HG02571 (cell line): ENCODE data around the gene DNMT3B.
"Not testable (repeated sequence)": the region's sequence is repeated elsewhere in the genome, so short reads cannot be mapped to it uniquely, and the experiment has no call there.

Experiments used
- ATAC-seq: cut with Tn5 transposase; IDR thresholded peaks from one replicate; pipeline ENCODE4 v1.9.1; 2021; ENCODE audit warnings: mild to moderate bottlenecking, moderate library complexity; ENCODE audit not compliant: unreplicated experiment

Gene DNMT3B

GRCh38 chr20:32789896-32790750, 27.9 kb downstream of the DNMT3B start:
- no peak for ATAC-seq

- ATAC-seq, result no peak
Observed at GRCh38 chr20:32790751-32791057, 28.5 kb downstream of the DNMT3B start.

- no peak for ATAC-seq
Observed at GRCh38 chr20:32792316-32792715, 30.1 kb downstream of the DNMT3B start.

DNA sequence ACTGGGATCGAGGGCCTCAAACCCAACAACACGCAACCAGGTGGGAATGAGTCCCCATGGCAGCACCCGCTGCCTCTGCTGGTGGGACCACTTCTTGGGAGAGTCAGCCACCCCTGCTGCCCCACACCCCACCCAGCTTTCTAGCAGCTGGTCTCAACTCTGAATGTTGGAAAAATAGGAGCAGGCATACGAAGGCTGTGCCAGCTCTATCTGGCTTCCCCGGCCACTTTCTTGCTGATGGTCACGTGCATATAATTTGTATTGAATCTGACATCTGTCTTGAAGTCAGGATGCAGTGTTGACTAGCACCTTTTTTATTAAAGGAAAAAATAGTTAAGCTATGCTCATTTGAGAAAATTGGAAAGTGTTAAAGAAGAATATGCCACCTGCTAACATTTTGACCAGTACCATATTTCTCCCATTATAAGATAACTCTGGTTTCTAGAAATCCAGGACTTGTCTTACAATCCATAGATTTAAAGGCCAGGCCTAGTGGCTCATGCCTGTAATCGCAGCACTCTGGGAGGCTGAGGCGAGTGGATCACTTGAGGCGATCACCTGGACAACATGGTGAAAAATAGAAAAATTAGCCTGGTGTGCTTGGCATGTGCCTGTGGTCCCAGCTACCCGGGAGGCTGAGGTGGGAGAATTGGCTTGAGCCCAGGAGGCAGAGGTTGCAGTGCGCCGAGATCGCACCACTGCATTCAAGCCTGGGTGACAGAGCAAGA, 30.7 kb downstream of the DNMT3B start:
- no peak for ATAC-seq

DNA sequence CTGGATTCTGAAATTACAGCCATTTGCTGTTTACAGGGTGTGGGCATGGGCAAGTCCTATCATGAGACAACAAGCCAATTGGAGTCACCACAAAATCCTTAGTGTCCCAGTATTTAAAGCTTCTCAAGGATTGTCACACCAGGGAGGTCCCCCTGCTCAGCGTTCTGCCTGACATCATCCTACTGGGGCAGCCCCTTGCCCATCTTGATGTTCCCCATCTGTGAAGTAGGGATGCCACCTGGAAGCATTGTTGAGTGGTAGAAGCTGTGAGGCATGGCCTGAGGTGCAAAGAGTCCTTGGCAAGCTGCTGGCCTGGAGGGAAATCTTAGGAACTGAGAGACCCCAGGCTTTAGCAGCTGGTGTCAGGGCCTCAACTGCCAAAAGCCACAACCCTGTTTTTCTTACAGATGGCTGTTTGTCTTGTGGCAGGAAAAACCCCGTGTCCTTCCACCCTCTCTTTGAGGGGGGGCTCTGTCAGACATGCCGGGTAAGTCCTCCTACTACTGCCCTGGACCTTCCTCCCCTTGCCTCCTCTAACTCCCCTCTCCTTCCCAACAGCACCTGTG, 34.3 kb downstream of the DNMT3B start:
- no peak for ATAC-seq

- no peak for ATAC-seq
Observed at GRCh38 chr20:32796981-32797451, 34.8 kb downstream of the DNMT3B start.

DNA sequence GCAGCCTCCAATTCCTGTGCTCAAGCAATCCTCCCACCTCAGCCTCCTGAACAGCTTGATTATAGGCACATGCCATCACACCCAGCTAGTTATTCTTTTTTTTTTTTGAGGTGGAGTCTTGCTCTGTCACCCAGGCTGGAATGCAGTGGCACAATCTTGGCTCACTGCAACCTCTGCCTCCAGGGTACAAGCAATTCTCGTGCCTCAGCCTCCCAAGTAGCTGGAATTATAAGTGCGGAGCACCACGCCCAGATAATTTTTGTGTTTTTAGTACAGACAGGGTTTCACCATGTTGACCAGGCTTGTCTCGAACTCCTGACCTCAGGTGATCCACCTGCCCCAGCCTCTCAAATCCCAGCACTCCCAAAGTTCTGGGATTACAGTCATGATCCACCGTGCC, 35.4 kb downstream of the DNMT3B start:
- not testable (repeated sequence) for ATAC-seq

- ATAC-seq, result no peak
Observed at GRCh38 chr20:32798046-32798981, 36.1 kb downstream of the DNMT3B start.

DNA sequence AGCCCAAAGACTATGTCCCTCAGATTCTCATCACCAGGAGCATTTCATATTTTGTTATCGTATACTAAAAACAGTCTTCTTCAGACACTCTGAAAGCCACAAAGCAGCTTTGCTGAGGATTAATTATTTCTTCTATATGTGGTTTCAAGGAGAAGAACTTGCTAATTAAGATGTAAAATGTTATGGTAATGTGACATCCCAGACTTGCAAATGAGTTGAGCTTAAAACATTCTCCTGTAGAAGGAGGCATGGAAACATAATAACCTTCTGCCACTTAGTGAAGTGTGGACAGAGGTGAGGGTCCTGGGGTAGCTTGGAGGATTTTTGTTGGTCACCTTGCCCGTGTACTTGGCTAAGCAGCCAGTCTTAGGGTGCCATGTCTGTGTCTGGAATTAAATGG, 40.9 kb downstream of the DNMT3B start:
- no peak for ATAC-seq

- no peak for ATAC-seq
Observed at GRCh38 chr20:32804022-32804715, 42.0 kb downstream of the DNMT3B start.

DNA sequence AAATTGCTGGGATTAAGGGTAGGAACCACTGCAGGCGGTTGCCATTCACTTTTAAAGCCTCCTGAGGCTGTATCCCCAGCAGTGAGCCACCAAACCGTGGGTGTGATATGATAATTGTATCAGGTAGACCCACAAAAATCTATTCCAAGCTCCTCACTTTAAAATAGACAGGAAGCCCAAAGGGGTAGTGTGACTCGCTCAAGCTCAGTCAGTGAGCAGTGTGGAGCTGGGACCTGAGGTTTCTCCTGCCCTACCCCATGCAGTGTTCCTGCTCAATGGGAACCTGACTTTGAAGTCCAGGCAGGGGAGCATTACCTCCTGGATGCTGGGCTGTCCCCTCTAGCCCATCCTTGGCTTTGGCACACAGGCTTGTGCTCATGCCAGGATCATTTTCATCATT, 42.6 kb downstream of the DNMT3B start:
- no peak for ATAC-seq

DNA sequence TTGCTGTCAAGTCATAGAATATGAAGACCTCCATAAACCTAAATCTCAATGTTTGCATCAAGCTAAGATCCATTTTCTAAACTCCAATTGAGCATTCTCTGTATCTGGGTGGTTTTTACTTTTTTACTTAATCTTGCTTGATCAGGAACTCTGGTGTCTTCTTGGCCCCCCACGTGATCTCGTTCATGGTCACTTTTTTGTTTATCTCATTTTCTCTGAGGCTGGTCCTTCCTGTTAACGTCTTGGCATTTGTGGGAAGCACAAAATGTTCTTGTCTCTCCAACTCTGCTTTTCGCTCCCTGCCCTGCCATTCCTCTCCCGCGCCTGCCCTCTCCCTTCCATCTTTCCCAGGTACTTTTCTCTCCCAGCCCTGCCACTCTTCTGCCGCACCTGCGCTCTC, 43.5 kb downstream of the DNMT3B start:
- no peak for ATAC-seq

- no peak for ATAC-seq
Observed at GRCh38 chr20:32806356-32806755, 44.2 kb downstream of the DNMT3B start.

DNA sequence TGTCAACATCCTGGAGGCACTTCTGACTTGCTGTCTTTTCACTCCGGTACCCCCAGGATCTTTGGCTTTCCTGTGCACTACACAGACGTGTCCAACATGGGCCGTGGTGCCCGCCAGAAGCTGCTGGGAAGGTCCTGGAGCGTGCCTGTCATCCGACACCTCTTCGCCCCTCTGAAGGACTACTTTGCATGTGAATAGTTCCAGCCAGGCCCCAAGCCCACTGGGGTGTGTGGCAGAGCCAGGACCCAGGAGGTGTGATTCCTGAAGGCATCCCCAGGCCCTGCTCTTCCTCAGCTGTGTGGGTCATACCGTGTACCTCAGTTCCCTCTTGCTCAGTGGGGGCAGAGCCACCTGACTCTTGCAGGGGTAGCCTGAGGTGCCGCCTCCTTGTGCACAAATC, 45.5 kb downstream of the DNMT3B start:
- ATAC-seq, result no peak

DNA sequence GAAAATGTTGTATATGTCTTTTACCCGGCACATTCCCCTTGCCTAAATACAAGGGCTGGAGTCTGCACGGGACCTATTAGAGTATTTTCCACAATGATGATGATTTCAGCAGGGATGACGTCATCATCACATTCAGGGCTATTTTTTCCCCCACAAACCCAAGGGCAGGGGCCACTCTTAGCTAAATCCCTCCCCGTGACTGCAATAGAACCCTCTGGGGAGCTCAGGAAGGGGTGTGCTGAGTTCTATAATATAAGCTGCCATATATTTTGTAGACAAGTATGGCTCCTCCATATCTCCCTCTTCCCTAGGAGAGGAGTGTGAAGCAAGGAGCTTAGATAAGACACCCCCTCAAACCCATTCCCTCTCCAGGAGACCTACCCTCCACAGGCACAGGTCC, 46.3 kb downstream of the DNMT3B start:
- ATAC-seq, result no peak

- ATAC-seq, result no peak
Observed at GRCh38 chr20:32809907-32810306, 47.7 kb downstream of the DNMT3B start.

GRCh38 chr20:32810941-32811340, 48.8 kb downstream of the DNMT3B start:
- no peak for ATAC-seq

GRCh38 chr20:32811886-32812285, 49.7 kb downstream of the DNMT3B start:
- ATAC-seq, result no peak

DNA sequence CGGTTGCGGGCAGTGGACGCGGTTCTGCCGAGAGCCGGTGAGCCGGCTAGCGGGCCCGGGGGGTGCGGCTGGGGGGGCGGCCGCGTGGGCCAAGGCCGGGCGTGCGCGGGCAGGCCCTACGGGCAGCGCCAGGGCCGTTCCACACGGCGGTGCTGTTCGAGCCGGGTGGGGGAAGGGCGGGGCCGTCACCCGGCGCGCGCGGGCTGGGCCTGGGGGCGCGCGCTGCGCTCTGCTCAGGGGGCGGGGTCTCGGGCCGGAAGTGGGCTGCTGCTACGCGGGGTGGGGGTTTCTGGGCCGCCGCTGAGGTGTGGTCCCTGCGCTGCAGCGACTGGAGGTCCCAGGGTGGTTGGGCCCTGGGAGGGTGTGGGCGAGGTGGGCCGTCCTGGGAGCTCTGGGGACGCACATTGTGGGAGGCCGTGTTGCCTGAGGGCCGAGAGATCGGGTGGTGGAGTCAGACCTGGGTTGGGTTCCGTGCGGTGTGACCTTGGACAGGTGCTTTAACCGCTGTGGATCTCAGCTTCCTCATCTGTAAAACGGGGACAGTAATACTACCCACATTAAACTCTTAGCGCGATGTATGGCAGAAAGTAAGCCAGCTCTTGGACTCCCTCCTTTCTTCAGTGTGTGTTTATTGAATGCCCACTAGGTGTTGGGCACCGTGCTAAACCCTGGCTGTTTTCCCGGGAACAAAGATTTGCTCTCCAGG, 58.0 kb downstream of the DNMT3B start:
- ATAC-seq, result peak; percentile 48
